GM12873 (cell line): Measurements from ENCODE around the gene ZNF19.

ENCODE experiments used
- TF ChIP-seq, protein P1 (sequence below): IDR thresholded peaks from 2 replicates; pipeline ENCODE4 v1.5.1; 2012; ENCODE audit warnings: low read depth, mild to moderate bottlenecking, moderate library complexity, low read length, control low read depth; ENCODE audit not compliant: insufficient read depth; ENCODE audit errors: missing control alignments

The ZNF19 gene

DNA sequence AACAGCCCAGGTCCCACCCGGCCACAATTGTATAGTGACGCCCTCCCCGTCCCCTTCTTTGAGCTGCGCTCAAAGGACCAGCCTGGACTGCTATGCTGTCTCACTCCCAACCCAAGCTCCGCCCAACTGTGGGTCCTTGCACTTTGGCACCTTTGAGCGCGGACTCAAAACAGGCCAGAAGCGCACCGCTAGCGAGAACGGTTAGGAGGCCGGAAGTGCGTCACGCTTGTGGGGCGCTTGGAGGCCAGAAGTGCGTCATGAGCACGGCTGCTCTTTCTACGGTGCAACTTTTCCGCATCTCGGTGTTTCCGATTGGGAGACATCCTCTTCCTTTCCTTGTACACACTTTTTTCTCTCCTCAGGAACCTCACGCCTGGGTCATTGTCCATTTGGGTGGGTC, at the start of gene ZNF19:
Gene ZNF19, minus strand, starts transcription at position 203 of the 400 bp plus-strand sequence. CDS start 7,210 bp downstream, outside the sequence.
- TF ChIP-seq, protein P1, sequence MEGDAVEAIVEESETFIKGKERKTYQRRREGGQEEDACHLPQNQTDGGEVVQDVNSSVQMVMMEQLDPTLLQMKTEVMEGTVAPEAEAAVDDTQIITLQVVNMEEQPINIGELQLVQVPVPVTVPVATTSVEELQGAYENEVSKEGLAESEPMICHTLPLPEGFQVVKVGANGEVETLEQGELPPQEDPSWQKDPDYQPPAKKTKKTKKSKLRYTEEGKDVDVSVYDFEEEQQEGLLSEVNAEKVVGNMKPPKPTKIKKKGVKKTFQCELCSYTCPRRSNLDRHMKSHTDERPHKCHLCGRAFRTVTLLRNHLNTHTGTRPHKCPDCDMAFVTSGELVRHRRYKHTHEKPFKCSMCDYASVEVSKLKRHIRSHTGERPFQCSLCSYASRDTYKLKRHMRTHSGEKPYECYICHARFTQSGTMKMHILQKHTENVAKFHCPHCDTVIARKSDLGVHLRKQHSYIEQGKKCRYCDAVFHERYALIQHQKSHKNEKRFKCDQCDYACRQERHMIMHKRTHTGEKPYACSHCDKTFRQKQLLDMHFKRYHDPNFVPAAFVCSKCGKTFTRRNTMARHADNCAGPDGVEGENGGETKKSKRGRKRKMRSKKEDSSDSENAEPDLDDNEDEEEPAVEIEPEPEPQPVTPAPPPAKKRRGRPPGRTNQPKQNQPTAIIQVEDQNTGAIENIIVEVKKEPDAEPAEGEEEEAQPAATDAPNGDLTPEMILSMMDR = no peak

DNA sequence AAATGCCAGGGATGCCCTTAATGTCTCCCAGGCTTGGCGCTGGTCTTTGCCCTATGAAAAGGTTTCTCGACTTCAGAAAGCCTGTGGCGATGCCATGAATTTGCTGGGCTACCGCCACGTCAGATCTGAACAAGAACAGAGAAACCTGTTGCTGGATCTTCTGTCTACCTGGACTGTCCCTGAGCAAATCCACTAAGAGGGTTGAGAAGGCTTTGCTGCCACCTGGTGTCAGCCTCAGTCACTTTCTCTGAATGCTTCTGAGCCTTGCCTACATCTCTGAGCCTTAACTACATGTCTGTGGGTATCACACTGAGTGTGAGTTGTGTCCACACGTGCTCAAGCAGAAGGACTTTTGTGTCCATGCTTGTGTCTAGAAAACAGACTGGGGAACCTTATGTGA, 48.5 kb upstream of the ZNF19 start:
- TF ChIP-seq, protein P1 = peak; percentile 84

DNA sequence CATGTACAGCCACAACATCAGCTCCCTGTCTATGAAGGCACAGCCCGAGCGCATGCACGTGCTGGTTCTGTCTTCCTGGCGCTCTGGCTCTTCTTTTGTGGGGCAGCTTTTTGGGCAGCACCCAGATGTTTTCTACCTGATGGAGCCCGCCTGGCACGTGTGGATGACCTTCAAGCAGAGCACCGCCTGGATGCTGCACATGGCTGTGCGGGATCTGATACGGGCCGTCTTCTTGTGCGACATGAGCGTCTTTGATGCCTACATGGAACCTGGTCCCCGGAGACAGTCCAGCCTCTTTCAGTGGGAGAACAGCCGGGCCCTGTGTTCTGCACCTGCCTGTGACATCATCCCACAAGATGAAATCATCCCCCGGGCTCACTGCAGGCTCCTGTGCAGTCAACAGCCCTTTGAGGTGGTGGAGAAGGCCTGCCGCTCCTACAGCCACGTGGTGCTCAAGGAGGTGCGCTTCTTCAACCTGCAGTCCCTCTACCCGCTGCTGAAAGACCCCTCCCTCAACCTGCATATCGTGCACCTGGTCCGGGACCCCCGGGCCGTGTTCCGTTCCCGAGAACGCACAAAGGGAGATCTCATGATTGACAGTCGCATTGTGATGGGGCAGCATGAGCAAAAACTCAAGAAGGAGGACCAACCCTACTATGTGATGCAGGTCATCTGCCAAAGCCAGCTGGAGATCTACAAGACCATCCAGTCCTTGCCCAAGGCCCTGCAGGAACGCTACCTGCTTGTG, 47.8 kb upstream of the ZNF19 start:
- TF ChIP-seq, protein P1 = no peak

DNA sequence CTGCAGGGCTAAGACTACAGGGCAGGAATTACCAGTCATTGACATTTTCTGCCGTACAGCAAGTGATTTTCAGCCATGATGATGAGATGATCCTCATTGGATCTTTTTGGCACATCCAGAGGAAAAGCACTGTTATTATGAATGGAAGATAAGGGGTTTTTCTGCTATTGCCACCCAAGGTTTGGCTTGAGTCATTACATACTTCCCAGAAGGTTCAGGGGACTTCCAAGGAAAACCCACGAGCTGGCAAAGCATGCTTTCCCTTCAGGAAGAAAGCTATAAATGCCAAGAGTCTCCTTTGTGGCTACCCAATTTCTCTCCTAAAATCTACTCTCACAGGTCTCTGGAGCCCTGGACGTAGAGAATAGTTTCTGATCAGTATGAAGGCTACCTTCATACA, 43.2 kb upstream of the ZNF19 start:
- TF ChIP-seq, protein P1 = no peak

DNA sequence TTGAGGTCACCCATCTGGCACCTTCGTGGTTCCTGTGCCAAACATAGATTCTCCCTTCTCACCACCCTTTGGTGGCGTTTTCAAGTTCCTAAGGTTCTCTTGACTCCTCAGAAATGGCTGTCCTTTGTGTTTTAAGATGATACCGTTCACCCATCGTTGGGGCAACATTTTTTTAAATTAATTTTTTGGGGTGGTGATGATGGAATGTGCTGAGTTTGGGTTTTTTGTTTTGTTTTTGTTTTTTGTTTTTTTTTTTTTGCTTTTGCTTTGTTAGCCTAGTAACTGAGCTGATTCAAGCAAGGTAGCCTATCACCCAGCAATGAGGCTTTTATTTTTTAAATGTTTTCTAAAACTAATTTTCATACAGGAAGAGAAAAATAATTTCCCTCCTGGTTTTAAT, 39.7 kb upstream of the ZNF19 start:
- TF ChIP-seq, protein P1 = no peak

DNA sequence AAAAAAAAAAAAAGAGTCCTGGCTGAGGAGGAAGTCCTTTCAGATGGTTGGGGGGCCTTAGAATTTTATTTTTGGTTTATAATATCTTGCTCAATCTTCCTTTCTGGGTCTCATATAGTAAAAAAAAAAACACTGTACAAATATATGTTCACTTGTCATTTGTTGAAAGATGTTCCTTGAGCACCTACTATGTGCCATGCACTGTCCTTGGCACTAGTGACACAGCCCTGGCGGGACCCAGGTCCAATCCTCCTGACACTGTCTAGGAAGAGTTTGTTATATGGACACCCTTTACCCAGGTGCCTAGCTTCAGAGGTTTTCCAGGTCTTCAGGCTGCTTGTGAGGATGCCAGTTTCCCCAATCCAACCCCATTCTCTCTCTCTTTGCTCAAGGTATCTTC, 39.1 kb upstream of the ZNF19 start:
- TF ChIP-seq, protein P1 = no peak

DNA sequence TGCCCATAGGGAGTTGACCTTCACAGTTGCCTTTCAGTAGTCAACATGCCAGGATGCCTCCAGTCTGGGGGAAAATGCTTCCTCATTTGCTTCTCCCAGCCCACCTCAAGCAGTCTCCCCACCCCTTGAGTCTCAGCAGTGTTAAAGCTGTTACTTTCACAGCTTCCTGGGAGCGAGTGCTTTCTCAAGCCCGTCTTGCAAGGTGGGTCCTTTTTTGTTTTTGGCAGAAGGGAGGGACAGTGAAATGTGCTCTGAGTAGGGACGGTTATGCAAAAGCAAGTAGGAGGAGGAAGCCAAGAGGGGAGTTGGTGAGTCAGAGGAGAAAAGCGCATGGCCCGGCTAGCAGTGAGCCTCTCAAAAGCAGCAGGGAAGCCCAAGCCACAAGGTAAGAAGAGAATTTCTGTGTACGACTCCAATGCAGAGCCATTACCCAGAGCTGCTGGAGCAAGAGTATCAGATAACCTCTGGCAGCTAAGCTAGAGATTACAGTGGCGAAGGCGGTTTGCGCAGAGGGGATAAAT, 37.0 kb upstream of the ZNF19 start, which contains the start of gene CHST4:
Gene CHST4, plus strand, starts transcription at position 316 of the 521 bp plus-strand sequence. CDS start 10,252 bp downstream, outside the sequence.
- TF ChIP-seq, protein P1 = no peak
